GM12878 (cell line): ENCODE data around the gene MAN1B1. TPM values are rescaled to one million over a fixed set of nuclear protein-coding genes. Genes with fewer than 3 reads are reported as not detected.
A peak's percentile ranks its signal among the peaks of the same experiment; 100 is the strongest.

ENCODE experiments used
- BHLHE40 ChIP-seq, 2 experiments: fragments of 450-650 bp in 1 of 2; IDR thresholded peaks; 2 replicates each; pipeline ENCODE4 v1.6.1; 2011 to 2017; ENCODE audit warnings: low read depth in 2 of 2, borderline replicate concordance in 1 of 2, improper control_type of control experiment in 1 of 2, low read length in 1 of 2, mild to moderate bottlenecking in 1 of 2
- EGR1 ChIP-seq, 2 experiments: IDR thresholded peaks; 1 replicate in 1 of 2; 2 replicates in 1 of 2; pipeline ENCODE4 v1.6.1; 2011 to 2012; ENCODE audit warnings: low read depth in 2 of 2, low read length in 2 of 2, borderline replicate concordance in 1 of 2, mild to moderate bottlenecking in 1 of 2, moderate library complexity in 1 of 2
- HDAC2 ChIP-seq: fragments of 200-600 bp; sonication (generic); IDR thresholded peaks from 2 replicates; pipeline ENCODE4 v1.6.1; 2017
- HDGF ChIP-seq: fragments of 450-650 bp; IDR thresholded peaks from 2 replicates; pipeline ENCODE4 v1.6.1; 2016; ENCODE audit warnings: antibody characterized with exemption
- IKZF1 ChIP-seq: fragments of 450-650 bp; conservative IDR thresholded peaks from 2 replicates; pipeline ENCODE4 v1.6.1; 2017; ENCODE audit warnings: antibody characterized with exemption, mild to moderate bottlenecking
- JUNB ChIP-seq: IDR thresholded peaks from 2 replicates; pipeline ENCODE4 v1.6.1; 2016; ENCODE audit warnings: antibody characterized with exemption, mild to moderate bottlenecking
- MTA3 ChIP-seq: IDR thresholded peaks from 2 replicates; pipeline ENCODE4 v1.6.1; 2012; ENCODE audit warnings: low read length, inconsistent platforms, borderline replicate concordance
- NR2C1 ChIP-seq: fragments of 450-650 bp; IDR thresholded peaks from 2 replicates; pipeline ENCODE4 v1.6.1; 2017; ENCODE audit warnings: antibody characterized with exemption, mild to moderate bottlenecking, moderate library complexity
- SPI1 ChIP-seq: IDR thresholded peaks from 2 replicates; pipeline ENCODE4 v1.6.1; 2011; ENCODE audit warnings: low read depth, mild to moderate bottlenecking, low read length, moderate library complexity, borderline replicate concordance; ENCODE audit not compliant: insufficient read depth
- SREBF1 ChIP-seq: IDR thresholded peaks from 2 replicates; pipeline ENCODE4 v1.6.1; 2012; ENCODE audit warnings: mild to moderate bottlenecking, low read length
- ZNF24 ChIP-seq: fragments of 450-650 bp; IDR thresholded peaks from 2 replicates; pipeline ENCODE4 v1.6.1; 2017; ENCODE audit warnings: antibody characterized with exemption, mild to moderate bottlenecking
- ZNF274 ChIP-seq: IDR thresholded peaks from one replicate; pipeline ENCODE4 v1.8.0; 2011; ENCODE audit not compliant: insufficient read length, insufficient read depth
- polyA plus RNA-seq, 11 experiments: library from polyadenylated mRNA; depleted of rRNA in 4 of 11; unstranded in 6 of 11; stranded (reverse) in 5 of 11; fragments of >200 nt; fragmentation: Nextera tagmentation in 4 of 11; fragmentation: Illumina TruSeq in 1 of 11; extraction: Ambion mirVana in 4 of 11; extraction: Trizol in 1 of 11; gene quantifications; 1 replicate in 1 of 11; 2 replicates in 10 of 11; pipeline versions ENCODE4 v1.2.1 to v1.2.3, GENCODE V29; 2011 to 2016; ENCODE audit warnings: inconsistent platforms in 2 of 11, missing spikeins in 2 of 11, low read depth in 1 of 11
- total RNA-seq, 4 experiments: library from RNA; depleted of rRNA in 3 of 4; stranded (reverse); fragments of >200 nt in 3 of 4; fragmentation: Illumina TruSeq in 1 of 4; extraction: Trizol in 1 of 4; gene quantifications; 2 replicates each; pipeline versions ENCODE4 v1.2.1 to v1.2.3, GENCODE V29; 2013 to 2021
- TF ChIP-seq, protein P1 (sequence below): fragments of 450-650 bp; IDR thresholded peaks from 2 replicates; pipeline ENCODE4 v1.6.1; 2016; ENCODE audit warnings: mild to moderate bottlenecking

MAN1B1 gene
- total and polyA plus RNA-seq, 10 of the 15 experiments (the other 5 are each of a cell fraction or from before 2014, with no cell fraction given), result 0.71 to 34.1 (median 22.7) TPM

DNA sequence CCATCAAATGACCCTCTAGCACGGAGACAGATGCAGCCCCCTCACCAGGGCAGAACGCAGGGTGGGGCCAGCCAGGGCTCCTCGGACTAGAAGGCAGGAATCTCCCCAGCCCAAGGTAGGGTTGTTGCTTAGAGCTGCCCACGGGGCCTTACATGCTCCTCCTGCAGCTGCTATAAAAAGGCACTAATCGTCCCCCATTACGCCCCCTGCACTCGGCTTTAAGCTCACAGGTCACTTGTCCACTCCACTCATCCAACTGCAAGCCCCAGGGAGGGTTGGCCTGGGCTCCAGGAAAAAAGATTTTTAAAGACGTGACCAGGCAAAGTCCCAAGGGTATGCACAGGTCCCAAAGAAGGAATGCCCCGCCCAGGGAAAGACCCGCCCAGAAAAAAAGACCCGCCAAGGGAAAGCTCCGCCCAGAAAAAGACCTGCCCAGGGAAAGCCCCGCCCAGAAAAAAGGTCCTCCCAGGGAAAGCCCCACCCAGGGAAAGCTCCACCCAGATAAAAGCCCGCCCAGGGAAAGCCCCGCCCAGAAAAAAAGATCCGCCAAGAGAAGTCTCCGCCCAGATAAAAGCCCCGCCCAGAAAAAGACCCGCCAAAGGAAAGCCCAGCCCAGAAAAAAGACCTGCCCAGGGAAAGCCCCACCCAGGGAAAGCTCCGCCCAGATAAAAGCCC, 63.3 kb downstream of the MAN1B1 start (continued):
- TF ChIP-seq EGR1 (IDR thresholded peaks at IDR 0.05; ENCODE audit: borderline replicate concordance in 1 of 2, low read depth in 2 of 2, low read length in 2 of 2), result 0 out of 3 replicates have a peak, but pooled peaks of 1 of the 2 experiments have one; percentile 10
- no peak for TF ChIP-seq ZNF274
- TF ChIP-seq NR2C1, result no peak
- no peak for TF ChIP-seq JUNB
- no peak for TF ChIP-seq HDAC2
- TF ChIP-seq HDGF, result no peak
- TF ChIP-seq, protein P1, sequence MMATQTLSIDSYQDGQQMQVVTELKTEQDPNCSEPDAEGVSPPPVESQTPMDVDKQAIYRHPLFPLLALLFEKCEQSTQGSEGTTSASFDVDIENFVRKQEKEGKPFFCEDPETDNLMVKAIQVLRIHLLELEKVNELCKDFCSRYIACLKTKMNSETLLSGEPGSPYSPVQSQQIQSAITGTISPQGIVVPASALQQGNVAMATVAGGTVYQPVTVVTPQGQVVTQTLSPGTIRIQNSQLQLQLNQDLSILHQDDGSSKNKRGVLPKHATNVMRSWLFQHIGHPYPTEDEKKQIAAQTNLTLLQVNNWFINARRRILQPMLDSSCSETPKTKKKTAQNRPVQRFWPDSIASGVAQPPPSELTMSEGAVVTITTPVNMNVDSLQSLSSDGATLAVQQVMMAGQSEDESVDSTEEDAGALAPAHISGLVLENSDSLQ, result no peak
- TF ChIP-seq BHLHE40 (IDR thresholded peaks at IDR 0.05; ENCODE audit: borderline replicate concordance in 1 of 2, low read depth in 2 of 2, low read length in 1 of 2), result no peak
- TF ChIP-seq MTA3, result no peak
- TF ChIP-seq SREBF1, result no peak
- peak; percentile 24 for TF ChIP-seq IKZF1
- no peak for TF ChIP-seq ZNF24
- TF ChIP-seq SPI1, result no peak
- TF ChIP-seq, all 136 proteins: peak for 7
